ENCODE measurements around the gene CENPV.
A peak's percentile ranks its signal among the peaks of the same experiment; 100 is the strongest.
"Not testable (repeated sequence)": the region's sequence is repeated elsewhere in the genome, so short reads cannot be mapped to it uniquely, and the experiment has no call there.

Gene CENPV

DNA sequence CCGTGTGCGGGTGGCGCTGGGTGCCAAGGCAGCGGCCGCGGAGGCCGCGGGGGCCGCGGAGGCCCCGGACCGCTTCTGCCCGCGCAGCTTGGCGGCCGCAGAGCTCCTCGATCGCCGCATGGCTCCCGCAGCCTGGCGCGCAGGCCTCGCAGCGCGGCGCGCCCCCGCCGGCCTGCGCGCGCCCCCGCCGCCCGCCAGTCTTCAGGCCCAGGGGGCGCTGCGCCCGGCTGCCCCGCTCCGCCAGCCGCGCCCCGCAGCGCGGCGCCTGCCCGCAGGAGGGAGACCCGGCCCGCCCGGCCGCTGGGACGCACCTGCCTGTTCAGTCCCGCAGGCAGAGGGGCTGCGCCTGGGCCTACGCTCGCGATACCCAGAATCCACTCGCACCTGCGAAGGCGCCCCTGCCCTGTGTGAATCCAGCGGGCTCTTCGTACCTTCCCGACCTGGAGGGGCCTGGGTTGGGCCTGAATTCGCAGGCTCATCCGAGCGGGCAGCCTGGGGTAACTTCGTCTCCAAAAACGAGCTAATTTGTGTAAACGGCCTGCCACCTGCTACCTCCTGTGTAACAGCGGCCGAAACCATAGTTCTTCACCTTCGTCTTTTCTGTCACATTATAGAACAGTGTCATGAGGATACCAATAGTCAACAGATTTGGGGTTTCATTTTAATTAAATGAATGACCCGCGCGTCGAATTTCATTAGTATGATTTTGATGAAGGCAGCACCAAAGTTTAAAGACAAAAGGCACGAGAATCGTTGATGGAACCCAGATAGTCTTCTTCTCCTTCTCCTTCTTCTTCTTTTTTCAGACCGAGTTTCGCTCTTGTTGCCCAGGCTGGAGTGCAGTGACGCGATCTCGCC lies at the start of gene CENPV:
TSS of gene CENPV (minus strand) at position 153 of the 858 bp plus-strand sequence. CDS start at position 120, 33 bp downstream.
- peak; percentile 30 for DNase-seq (ENCODE audit: low read depth, low spot score)

DNA sequence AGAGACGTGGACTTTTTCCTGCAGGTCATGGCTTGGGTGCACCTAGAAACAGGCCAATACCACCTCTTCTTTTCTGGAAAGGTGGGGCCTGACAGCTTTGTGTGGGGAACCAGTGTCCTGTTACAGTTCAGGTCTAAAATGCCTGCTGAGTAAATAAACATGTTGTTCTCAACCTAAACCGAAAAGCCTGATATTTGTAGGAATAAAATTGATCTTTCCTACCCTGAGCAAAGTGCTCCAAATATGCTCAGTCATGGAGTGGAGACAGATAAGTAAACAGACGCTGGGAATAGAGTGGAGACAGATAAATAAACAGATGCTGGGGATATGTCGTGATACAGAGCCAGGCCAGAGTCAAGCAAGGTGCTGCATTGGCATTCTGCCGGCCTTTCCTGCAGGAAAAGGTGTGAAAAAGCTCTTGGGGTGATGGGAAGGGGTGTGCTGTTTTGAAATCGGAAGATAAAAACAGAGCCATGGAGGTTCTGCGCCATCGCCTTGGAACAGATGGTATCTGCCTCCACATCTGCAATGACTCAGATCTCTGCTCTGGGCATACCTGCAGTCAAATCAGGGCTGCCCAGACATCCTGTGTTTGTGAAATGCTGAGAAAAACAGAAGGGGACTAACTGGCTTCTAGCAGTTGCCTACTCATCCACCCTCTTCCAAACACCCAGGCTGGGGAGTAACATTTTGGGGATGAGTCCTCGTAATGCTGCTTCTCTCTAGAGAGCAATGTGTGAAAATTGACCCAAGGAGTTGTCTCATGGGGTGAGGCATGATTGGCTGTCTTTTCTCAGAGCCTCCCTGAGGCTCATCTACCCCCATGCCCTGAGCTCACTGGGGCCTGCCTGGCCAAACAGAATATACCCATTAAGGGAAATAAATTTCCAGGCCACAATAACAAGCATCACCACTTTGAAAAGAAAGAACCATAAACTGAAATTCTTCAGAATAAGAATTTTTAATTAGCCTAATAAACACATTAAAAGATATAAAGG lies 45.3 kb upstream of the CENPV start:
- no peak for DNase-seq (ENCODE audit: low read depth, low spot score)

DNA sequence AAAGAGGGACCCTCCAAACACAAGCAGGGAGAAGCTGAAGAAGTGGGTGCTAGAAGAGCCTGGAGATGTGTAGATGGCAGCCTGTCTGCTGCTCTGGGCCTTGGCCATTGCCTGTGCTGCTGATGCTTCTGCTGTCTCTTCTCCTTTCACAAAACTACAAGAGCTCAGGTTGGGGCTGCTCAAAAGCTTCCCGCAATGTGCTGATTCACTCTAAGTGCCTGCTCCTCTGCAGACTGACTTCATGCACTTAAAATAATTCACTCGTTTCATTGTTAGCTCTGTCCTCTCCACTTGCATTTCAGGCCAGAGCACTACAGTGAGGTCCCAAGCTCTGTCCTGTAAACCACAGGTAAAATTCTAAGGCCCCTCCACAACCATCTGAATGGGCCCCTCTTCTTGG lies 43.4 kb upstream of the CENPV start:
- DNase-seq (ENCODE audit: low read depth, low spot score): not testable (repeated sequence)

DNA sequence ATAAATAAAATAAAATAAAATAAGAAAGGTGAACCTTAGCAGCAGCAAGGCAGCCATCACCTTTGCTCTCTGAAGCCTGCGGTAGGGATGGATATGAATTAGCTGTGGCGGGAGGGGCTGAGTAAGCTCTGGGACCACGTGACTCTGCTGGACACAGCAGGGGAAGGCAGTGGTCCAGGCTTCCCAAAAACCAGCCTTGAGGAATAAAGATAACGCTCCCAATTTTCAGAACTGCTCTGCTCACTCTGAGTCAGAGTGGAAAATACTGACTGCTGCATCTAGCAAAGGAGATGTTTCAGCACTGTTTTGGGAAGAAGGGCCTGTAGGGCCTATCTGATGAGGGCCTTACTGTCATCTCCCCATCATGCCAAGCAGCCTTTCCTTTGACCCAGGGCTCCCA lies 42.6 kb upstream of the CENPV start:
- DNase-seq (ENCODE audit: low read depth, low spot score): not testable (repeated sequence)

DNA sequence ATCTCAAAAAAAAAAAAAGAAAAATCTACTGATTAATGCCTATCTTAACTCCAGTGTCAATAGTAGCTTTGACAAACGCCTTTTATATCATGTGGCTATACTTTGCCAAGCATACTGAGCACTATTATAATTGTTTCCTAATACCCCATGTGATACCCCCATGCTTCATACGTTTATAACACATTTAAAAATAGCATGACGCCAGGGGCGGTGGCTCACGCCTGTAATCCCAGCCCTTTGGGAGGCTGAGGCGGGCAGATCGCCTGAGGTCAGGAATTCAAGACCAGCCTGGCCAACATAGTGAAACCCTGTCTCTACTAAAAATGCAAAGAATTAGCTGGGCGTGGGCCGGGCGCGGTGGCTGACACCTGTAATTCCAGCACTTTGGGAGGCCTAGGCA lies 39.2 kb upstream of the CENPV start:
- DNase-seq (ENCODE audit: low read depth, low spot score): not testable (repeated sequence)

DNA sequence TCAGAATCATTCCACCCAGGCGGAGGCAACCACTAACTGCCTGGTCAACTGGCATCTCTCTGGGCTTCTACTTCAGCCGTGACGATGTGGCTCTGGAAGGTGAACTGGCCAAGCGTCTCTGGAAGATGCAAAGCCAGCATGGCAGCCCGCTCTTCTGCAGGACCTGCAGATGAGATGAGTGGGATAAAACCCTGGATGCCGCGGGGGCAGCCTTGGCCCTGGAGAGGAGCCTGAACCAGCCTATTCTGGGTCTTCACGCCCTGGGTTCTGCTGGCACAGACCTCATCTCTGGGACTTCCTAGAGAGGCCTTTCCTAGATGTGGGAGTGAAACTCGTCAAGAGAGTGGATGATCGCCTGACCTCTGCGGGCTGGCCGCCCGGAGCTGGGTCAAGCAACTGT lies 38.2 kb upstream of the CENPV start:
- DNase-seq (ENCODE audit: low read depth, low spot score): no peak

DNA sequence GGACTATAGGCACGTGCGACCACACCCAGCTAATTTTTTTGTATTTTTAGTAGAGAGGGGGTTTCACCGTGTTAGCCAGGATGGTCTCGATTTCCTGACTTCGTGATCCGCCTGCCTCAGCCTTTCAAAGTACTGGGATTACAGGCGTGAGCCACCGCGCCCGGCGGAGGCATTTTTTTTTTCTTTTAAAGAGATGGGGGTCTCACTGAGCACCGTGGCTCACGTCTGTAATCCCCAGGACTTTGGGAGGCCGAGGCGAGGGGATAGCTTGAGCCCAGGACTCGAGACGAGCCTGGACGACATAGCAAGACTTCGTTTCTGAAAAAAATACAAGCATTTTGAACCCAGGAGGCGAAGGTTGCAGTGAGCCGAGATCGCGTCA lies 32.8 kb upstream of the CENPV start:
- DNase-seq (ENCODE audit: low read depth, low spot score): not testable (repeated sequence)

DNA sequence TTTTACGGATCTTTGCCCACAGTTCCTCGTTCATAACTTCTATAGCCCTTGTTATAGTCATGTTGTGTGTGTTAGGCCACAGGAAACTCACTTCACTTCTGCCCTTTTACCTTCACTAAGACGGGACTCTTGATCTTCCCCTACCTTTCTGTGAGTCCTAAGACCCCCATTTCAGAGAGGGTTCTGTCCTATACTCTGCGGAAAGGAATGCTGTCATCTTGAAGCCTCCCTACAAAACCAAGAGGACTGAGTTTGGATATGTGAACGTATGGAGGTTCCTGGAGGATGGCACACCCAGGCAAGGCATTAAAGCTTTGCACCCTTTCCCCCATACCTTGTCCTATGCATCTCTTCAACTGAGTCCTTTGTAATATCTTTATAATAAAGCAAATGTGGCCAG lies 31.3 kb upstream of the CENPV start:
- DNase-seq (ENCODE audit: low read depth, low spot score): no peak

DNA sequence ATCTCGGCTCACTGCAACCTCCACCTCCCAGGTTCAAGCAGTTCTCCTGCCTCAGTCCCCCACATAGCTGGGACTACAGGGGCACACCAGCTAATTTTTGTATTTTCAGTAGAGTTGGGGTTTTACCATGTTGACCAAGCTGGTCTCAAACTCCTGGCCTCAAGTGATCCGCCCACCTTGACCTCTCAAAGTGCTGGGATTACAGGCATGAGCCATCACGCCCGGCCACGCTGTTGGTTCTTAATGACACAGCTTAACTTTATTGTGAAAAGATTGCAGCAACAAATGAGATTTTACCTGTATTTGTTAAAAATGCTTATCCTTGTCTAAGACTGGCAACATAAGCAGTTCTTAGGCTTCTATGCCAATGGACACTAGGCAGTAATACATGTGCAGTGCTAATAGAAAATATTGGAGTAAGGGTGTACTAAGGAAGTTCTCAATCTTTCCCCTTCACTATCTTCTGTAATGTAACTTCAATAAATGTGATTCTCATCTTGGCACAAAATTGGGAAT lies 30.6 kb upstream of the CENPV start:
- DNase-seq (ENCODE audit: low read depth, low spot score): no peak

DNA sequence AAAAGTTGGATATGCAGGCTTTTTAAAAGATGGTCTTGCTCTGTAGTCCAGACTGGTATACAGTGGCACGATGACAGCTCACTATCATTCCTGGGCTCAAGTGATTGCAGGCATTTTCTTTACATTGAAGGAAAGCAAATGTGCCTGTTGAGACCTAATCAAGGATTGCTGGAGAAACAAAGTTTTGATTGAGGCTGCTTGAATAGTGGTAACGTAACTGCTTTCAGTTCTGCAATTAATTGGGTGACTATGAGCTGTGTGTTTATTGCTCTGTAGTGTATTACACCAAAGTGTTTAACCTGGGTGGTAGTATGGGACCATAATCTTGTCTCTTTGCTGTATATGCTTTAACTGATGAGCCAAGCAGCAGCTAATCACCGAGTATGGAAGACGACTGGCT lies 29.9 kb upstream of the CENPV start:
- DNase-seq (ENCODE audit: low read depth, low spot score): no peak

DNA sequence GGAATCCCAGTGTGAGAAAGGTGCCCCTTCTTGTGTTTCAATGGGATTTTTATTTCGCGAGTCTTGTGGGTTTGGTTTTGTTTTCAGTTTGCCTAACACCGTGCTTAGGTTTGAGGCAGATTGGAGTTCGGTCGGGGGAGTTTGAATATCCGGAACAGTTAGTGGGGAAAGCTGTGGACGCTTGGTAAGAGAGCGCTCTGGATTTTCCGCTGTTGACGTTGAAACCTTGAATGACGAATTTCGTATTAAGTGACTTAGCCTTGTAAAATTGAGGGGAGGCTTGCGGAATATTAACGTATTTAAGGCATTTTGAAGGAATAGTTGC lies 28.2 kb upstream of the CENPV start:
- DNase-seq (ENCODE audit: low read depth, low spot score): peak; percentile 1

DNA sequence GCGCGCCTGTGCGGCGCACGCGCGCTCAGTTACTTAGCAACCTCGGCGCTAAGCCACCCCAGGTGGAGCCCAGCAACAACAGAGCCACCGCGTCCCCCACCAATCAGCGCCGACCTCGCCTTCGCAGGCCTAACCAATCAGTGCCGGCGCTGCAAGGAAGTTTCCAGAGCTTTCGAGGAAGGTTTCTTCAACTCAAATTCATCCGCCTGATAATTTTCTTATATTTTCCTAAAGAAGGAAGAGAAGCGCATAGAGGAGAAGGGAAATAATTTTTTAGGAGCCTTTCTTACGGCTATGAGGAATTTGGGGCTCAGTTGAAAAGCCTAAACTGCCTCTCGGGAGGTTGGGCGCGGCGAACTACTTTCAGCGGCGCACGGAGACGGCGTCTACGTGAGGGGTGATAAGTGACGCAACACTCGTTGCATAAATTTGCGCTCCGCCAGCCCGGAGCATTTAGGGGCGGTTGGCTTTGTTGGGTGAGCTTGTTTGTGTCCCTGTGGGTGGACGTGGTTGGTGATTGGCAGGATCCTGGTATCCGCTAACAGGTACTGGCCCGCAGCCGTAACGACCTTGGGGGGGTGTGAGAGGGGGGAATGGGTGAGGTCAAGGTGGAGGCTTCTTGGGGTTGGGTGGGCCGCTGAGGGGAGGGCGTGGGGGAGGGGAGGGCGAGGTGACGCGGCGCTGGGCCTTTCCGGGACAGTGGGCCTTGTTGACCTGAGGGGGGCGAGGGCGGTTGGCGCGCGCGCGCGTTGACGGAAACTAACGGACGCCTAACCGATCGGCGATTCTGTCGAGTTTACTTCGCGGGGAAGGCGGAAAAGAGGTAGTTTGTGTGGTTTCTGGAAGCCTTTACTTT lies 27.6 kb upstream of the CENPV start, which contains the start of gene UBB:
TSS of gene UBB (plus strand) at position 452 of the 856 bp plus-strand sequence. CDS start 817 bp downstream, outside the sequence.
- DNase-seq (ENCODE audit: low read depth, low spot score): peak; percentile 85

DNA sequence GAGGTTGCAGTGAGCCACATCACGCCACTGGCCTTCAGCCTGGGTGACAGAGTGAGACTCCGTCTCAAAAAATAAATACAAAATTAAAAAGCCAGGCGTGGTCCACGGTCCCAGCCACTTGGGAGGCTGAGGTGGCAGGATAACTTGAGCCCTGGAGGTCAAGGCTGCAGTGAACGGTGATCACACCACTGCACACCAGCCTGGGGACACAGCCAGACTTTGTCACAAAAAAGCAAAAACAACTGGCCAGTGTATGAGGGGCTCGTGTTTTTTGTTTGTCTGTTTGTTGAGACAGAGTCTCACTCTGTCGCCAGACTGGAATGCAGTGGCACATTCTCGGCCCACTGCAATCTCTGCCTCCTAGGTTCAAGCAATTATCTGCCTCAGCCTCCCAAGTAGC lies 26.4 kb upstream of the CENPV start:
- DNase-seq (ENCODE audit: low read depth, low spot score): no peak

DNA sequence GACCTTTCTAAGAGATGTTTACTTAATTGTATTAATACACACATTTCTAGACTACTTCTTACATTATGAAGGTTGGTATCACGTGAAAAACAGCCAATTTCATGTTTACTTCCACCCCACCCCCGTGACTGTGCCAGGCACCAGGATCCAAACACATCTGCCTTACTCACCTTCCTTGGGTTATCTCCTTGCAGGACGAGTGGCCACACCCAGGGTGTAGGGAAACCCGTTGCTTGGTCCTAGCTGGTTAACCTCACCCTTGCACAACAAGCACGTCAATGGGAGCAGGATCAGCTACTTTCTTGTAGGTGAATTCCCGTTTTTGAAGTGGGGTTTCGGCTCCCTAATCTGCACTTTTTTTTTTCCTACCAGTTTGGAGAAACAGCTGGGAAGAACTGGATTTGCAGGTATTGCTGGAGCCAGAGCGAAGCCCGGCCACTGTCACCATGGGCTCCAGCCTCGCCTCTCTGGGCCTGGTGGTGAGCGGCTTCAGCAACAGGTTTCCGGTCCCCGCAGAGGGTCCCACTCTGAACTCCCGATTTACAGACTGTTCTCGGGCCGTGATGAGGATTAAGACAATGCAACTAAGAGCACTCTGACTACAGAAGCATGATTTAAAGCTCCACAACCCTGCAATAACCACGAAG lies 25.5 kb upstream of the CENPV start:
- no peak for DNase-seq (ENCODE audit: low read depth, low spot score)

DNA sequence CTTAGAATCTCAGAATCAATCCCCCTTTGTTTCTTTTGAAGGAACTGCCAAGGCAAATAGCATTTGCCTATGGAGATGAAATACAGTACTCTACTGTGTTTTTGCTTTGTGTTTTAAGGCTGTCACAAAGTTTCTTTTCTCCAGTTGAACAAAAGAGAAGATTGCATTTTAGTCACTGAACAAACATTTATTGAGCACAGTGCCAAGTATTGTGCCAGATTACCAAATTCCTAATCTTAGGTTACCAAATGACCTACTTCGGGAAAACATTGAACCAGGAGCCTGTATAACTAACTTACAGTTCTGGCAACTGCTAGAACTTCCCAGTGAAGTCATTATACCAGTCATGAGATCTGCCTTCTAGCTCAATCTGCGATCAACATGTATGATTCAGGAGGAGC lies 24.7 kb upstream of the CENPV start:
- no peak for DNase-seq (ENCODE audit: low read depth, low spot score)

DNA sequence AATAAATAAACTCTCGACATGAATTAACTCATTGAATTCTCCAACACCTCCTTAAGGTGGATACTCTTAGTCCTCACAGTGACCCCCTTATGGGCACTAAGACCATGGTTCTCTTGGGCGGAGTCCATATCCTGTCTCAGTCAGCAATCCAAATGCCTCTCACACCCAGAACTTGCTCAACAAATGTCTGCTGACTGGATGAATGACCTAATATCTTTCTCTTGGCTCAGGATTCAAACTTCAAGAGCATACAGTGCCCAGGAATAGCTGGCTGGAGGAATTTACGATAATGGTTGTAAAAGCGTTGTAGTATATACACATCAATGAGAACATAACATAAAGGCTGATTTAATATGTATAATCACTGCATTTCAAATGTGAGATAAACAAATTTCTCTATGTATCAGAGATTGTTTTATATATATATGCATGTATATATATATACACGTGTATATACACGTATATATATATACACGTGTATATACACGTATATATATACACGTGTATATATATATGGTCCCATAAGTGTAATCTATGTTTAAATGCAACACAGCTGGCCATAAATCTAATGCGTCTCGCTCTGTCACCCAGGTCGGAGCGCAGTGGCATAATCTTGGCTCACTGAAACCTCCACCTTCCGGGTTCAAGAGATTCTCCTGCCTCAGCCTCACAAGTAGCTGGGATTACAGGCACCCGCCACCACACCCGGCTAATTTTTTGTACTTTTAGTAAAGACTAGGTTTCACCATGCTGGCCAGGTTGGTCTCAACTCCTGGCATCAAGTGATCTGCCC lies 21.1 kb upstream of the CENPV start:
- DNase-seq (ENCODE audit: low read depth, low spot score): no peak

DNA sequence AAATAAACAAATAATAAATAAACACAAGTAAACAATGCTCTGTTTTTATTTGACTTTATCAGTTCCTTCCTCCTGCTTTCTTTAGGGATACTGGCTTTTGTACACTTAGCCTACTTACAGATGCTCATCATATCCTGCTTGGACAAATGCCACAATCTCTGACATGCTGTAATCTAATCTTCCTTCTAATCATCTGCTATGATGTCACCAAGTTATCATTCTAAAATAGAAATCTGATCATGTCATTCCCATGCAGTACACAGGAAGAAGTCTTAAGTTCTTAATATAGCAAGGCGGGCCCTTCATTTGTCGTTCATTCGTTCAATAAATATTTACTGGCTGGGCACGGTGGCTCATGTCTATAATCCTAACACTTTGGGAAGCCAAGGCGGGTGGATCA lies 18.5 kb upstream of the CENPV start:
- DNase-seq (ENCODE audit: low read depth, low spot score): no peak

DNA sequence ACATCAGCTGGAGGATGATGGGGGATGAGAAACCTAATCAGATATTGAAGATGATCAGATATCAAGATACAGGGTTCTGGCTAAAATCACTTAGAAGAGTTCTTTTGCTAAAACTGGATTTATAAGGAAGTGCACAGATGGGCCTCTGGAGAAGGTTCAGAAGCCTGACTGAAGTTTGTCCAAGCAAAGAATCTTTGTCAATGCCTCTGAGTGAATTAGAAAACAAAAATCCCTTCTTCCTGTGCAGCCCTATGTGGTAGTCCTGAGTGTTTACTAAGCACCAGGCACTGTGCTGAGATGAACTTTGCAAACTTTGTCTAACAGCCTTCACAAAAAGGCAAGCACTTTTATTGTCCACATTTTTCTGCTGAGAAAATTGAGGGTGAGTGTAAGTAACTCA lies 11.4 kb upstream of the CENPV start:
- DNase-seq (ENCODE audit: low read depth, low spot score): no peak

DNA sequence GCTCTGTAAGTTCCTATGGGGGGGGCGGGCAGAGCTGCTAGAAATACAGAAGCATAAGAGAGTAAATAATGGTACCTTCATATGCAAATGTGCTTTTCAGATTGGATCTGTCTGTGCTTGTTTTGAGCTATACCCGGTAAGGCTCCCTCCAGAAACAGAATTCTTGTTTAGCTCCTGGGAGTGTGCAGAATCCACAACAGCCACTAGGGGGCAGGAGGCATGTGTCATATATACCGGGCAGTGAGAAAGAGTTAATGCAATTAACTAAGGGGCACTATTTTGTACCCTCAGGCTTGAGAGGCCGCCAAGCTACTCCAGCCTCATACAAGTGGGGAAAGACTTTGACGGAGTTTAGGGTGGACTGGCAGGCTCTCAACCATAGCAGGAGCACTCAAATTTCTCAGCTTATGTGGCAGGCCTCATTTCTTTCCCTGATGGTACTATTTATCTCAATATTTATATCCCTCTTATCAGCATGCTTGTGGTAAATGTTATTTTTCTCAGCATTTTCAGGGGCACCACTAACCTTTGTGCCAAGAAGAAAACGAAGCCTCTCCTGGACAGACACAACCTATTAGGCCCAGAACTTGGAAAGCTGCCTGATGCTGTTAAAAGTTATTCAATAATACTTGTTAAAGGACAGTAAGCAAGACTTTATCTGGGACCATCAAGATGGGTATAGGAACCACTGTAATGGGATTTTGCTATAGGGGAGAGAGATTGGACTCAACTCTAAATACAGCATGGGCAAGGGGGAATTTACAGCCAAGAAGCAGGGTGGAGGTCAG lies 10.7 kb upstream of the CENPV start:
- DNase-seq (ENCODE audit: low read depth, low spot score): peak; percentile 57
